Neural crest cell (in vitro differentiated cells): Measurements from ENCODE around the gene RALA. TPM values are rescaled to one million over a fixed set of nuclear protein-coding genes. Genes with fewer than 3 reads are reported as not detected.

Experiments
- DNase-seq: peaks from one replicate; pipeline ENCODE4 v3.0.0; 2021; ENCODE audit warnings: low read depth, mixed read lengths, low spot score
- H3K27ac Mint-ChIP-seq: one replicate; pipeline ENCODE4 v1.8.0; 2021; ENCODE audit warnings: mild to moderate bottlenecking, mixed read lengths; ENCODE audit not compliant: unreplicated experiment
- H3K27me3 Mint-ChIP-seq: 2 replicates; pipeline ENCODE4 v1.8.0; 2021; ENCODE audit warnings: low read depth, mild to moderate bottlenecking, mixed read lengths
- H3K36me3 Mint-ChIP-seq: 2 replicates; pipeline ENCODE4 v1.8.0; 2021; ENCODE audit warnings: low read depth, mild to moderate bottlenecking, mixed read lengths
- H3K4me1 Mint-ChIP-seq: 2 replicates; pipeline ENCODE4 v1.8.0; 2021; ENCODE audit warnings: mixed read lengths
- H3K4me3 Mint-ChIP-seq: one replicate; pipeline ENCODE4 v1.8.0; 2021; ENCODE audit warnings: mild to moderate bottlenecking, mixed read lengths
- H3K9me3 Mint-ChIP-seq: 2 replicates; pipeline ENCODE4 v1.8.0; 2021; ENCODE audit warnings: mixed read lengths
- CTCF ChIP-seq: fragments of 200-600 bp; sonication (generic); conservative IDR thresholded peaks from 2 replicates; pipeline ENCODE4 v1.5.0; 2021; ENCODE audit warnings: antibody characterized with exemption, mild to moderate bottlenecking
- total RNA-seq: library from RNA; stranded (reverse); gene quantifications from 2 replicates; pipeline ENCODE4 v1.2.1, GENCODE V29; 2021

RALA gene
- total RNA-seq, 1 donor from 2014 or later = 39.2 TPM

GRCh38 chr7:39594988-39595620, 28.3 kb upstream of the RALA start:
- DNase-seq = no peak
- H3K27me3 Mint-ChIP-seq = no peaks in the 10 kb centered on the region
- H3K4me1 Mint-ChIP-seq = no peaks in the 10 kb centered on the region
- H3K9me3 Mint-ChIP-seq = no peaks in the 10 kb centered on the region
- no peak overlapping the region for H3K27ac Mint-ChIP-seq
- TF ChIP-seq CTCF = no peak
- no peak overlapping the region for H3K4me3 Mint-ChIP-seq
- H3K36me3 Mint-ChIP-seq = no peaks in the 10 kb centered on the region

DNA sequence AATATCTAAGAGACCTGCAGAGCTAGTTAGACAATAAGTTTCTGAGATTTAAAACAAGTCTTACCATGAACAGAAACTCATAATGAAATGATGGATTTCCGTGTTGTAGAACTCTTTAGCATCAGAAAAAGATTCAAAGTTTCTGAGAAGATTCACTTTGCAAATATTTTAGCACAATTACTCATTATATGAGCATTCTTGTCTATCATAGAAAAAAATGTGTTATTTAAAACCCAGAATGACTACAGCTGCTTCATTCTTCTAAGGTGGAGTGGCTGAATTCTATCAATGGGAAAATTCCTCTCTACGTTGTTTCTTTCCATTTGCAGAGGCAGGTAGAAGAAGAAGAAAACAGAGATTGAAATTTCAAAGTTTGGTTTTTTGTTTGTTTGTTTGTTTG, 21.0 kb upstream of the RALA start:
- Mint-ChIP-seq H3K9me3 (peaks cover 5% of the 10 kb centered on the region), H3K4me1 (no peaks in the 10 kb centered on the region), H3K27ac (no peak overlapping the region), H3K27me3 (no peaks in the 10 kb centered on the region), H3K36me3 (peaks cover 3% of the 10 kb centered on the region), H3K4me3 (no peak overlapping the region)
- DNase-seq = no peak
- TF ChIP-seq CTCF = no peak

DNA sequence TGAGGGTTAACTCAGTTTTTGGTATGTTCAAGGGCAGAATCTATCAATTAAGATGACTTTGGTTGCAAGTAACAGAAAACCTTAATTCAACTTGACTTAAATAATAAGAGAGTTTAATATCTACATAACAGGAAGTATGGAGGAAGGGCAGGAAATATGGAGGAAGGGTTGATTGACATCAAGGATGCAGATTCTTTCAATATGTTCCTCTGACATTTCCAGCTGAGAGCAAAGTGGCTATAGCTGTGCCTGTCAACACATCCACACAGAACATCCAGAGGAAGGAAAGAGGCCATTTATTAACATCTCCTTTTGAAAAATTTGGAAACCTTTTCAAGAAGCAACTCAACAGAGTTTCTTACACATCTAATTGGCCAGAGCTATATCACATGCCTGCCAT, 19.4 kb upstream of the RALA start:
- peaks cover 3% of the 10 kb centered on the region for H3K36me3 Mint-ChIP-seq
- peaks cover 2% of the 10 kb centered on the region for H3K4me1 Mint-ChIP-seq
- no peak for TF ChIP-seq CTCF
- no peak overlapping the region for H3K4me3 Mint-ChIP-seq
- no peak overlapping the region for H3K27ac Mint-ChIP-seq
- no peak for DNase-seq
- H3K9me3 Mint-ChIP-seq = peaks cover 5% of the 10 kb centered on the region
- H3K27me3 Mint-ChIP-seq = peaks cover 5% of the 10 kb centered on the region

DNA sequence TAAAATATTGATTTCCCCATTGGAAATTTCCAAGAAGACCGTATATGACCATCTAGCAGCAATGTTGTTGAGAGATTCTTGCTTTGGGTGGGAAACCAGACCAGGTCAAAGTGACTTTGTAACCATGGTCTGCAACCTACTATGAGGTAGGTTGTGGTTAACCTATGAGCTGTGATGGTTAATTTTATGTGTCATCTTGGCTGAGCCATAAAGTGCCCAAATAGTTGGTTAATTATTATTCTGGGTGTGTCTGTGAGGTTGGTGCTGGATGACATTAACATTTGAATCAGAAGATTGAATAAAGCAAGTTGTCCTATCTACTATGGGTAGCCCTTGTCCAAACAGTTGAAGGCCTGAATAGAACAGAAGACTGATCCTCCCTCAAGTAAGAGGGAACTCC, 18.3 kb upstream of the RALA start:
- Mint-ChIP-seq H3K27me3 (peaks cover 15% of the 10 kb centered on the region), H3K4me1 (peaks cover 10% of the 10 kb centered on the region), H3K36me3 (peaks cover 3% of the 10 kb centered on the region), H3K27ac (no peak overlapping the region), H3K4me3 (no peak overlapping the region), H3K9me3 (peaks cover 5% of the 10 kb centered on the region)
- TF ChIP-seq CTCF = no peak
- DNase-seq = no peak

- peaks cover 10% of the 10 kb centered on the region for H3K4me1 Mint-ChIP-seq
- no peak overlapping the region for H3K4me3 Mint-ChIP-seq
- no peak overlapping the region for H3K27ac Mint-ChIP-seq
- peaks cover 5% of the 10 kb centered on the region for H3K9me3 Mint-ChIP-seq
- peaks cover 3% of the 10 kb centered on the region for H3K36me3 Mint-ChIP-seq
- no peak for TF ChIP-seq CTCF
- H3K27me3 Mint-ChIP-seq = peaks cover 22% of the 10 kb centered on the region
- DNase-seq = no peak
Observed at GRCh38 chr7:39606352-39606751, 17.0 kb upstream of the RALA start.

GRCh38 chr7:39606941-39607340, 16.4 kb upstream of the RALA start:
- Mint-ChIP-seq H3K4me3 (no peak overlapping the region), H3K27ac (no peak overlapping the region), H3K9me3 (peaks cover 5% of the 10 kb centered on the region), H3K4me1 (peaks cover 10% of the 10 kb centered on the region), H3K27me3 (peaks cover 22% of the 10 kb centered on the region), H3K36me3 (peaks cover 3% of the 10 kb centered on the region)
- no peak for DNase-seq
- no peak for TF ChIP-seq CTCF
